Panc1 (cell line): Measurements from ENCODE around the gene TUFM.

Source experiments
- TCF7L2 ChIP-seq: IDR thresholded peaks from 2 replicates; pipeline ENCODE4 v1.6.1; 2011; ENCODE audit warnings: mild to moderate bottlenecking, low read depth, low read length, inconsistent platforms
- TF ChIP-seq, protein P1 (sequence below): fragments of 450-650 bp; IDR thresholded peaks from 2 replicates; pipeline ENCODE4 v1.5.1; 2017; ENCODE audit warnings: mild to moderate bottlenecking

DNA sequence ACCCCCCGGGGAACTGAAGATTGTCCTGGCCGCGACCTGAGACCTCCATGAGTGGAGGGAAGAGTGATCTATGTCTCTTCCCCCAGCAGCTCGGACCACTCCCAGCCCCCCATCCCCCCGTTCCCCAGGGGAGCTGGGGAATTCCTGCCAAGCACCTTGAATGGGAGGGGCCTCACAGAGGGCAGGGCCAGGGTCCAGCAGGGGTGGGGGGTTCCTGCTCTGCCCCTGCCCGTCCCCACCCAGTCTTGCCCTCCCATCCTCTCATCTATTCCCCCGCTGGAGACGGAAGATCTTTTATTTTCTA, 9.4 kb downstream of the TUFM start:
- TF ChIP-seq, protein P1, sequence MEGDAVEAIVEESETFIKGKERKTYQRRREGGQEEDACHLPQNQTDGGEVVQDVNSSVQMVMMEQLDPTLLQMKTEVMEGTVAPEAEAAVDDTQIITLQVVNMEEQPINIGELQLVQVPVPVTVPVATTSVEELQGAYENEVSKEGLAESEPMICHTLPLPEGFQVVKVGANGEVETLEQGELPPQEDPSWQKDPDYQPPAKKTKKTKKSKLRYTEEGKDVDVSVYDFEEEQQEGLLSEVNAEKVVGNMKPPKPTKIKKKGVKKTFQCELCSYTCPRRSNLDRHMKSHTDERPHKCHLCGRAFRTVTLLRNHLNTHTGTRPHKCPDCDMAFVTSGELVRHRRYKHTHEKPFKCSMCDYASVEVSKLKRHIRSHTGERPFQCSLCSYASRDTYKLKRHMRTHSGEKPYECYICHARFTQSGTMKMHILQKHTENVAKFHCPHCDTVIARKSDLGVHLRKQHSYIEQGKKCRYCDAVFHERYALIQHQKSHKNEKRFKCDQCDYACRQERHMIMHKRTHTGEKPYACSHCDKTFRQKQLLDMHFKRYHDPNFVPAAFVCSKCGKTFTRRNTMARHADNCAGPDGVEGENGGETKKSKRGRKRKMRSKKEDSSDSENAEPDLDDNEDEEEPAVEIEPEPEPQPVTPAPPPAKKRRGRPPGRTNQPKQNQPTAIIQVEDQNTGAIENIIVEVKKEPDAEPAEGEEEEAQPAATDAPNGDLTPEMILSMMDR = no peak
- TF ChIP-seq TCF7L2 = no peak
